NCI-H345 treated with DMSO at 0.1 percent for 48 hours (cell line): ENCODE measurements around the gene ZRANB3.
"Not testable (repeated sequence)": the region's sequence is repeated elsewhere in the genome, so short reads cannot be mapped to it uniquely, and the experiment has no call there.

ENCODE experiments used
- DNase-seq: peaks from one replicate; lab custom pipeline; 2025; ENCODE audit not compliant: unreplicated experiment; lab: John Stamatoyannopoulos, UW

ZRANB3 gene

DNA sequence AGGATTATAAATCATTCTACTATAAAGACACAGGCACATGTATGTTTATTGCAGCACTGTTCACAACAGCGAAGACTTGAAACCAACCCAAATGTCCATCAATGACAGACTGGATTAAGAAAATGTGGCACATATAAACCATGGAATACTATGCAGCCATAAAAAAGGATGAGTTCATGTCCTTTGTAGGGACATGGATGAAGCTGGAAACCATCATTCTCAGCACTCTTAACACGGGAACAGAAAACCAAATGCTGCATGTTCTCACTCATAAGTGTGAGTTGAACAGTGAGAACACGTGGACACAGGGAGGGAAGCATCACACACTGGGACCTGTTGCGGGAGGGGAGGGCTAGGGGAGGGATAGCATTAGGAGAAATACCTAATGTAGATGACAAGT is 441.4 kb downstream of the ZRANB3 start:
- DNase-seq: not testable (repeated sequence)
